HG03045 (cell line): ENCODE data around the gene CALR3.

ENCODE experiments used
- ATAC-seq: cut with Tn5 transposase; IDR thresholded peaks from one replicate; pipeline ENCODE4 v1.9.1; 2021; ENCODE audit warnings: mild to moderate bottlenecking, moderate library complexity; ENCODE audit not compliant: unreplicated experiment

Gene CALR3

DNA sequence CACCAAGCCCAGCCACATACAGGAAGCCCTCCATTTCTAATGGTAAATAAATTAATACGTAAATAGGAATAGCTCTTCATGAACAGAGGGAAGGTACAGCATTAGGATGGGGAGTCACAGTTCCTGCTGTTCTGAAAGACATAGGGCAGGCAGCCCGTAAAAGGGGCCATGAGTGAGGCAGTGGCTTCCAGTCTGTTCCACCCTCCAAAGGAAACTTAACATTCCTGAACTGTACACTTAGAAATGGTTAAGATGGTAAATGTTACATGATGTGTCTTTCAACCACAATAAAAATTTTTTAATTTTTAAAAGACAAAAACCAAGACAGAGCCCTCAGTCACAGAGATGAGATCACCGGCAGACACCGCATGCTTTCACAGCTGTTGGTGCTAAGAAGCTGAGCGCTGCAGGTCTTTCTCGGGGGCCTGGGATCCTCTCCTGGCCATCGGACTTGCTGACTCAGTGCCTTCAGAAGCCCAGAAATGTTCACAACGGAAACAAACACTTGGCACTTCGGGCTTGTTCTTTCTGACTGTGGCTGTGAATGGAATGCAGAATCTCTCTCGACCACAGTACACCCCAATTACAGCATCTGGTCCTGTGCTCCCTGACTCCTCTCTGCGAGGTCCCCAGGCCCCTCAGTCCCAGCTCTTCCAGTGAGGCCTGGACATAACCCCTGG is 60.6 kb downstream of the CALR3 start:
- ATAC-seq: no peak

DNA sequence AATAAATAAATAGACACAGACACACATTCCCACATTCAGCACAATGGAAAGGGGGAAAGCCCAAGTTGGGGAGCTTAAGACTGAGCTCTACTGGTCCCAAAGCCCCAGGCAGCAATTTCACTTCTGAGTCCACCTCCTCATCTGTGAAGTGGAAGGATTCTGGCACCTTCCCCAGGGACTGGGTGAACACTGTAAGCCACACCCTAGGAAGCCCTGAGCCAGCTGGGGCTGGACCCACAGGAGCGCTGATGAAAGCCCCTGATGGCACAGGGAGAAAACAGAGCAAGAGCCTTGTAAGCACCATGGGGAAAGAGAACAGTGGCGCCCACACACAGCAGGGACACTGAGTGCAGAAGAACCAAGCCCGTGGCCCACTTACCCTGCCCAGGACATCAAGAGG is 62.0 kb downstream of the CALR3 start:
- no peak for ATAC-seq

DNA sequence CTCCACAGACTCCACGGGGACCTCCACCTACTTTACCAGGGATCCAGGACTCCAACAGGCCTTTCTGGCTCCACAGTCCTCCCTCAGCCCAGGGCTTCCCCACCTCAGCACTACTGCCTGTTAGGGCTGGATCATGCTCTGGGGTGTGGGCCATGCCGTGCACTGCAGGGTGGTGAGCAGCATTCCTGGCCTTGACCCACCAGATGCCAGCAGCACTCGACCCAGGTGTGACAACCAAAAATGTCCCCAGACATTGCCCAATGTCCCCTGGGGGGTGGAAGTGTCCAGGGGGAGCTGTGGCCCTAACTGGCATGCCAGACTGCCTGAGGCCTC is 66.2 kb downstream of the CALR3 start:
- ATAC-seq: no peak

DNA sequence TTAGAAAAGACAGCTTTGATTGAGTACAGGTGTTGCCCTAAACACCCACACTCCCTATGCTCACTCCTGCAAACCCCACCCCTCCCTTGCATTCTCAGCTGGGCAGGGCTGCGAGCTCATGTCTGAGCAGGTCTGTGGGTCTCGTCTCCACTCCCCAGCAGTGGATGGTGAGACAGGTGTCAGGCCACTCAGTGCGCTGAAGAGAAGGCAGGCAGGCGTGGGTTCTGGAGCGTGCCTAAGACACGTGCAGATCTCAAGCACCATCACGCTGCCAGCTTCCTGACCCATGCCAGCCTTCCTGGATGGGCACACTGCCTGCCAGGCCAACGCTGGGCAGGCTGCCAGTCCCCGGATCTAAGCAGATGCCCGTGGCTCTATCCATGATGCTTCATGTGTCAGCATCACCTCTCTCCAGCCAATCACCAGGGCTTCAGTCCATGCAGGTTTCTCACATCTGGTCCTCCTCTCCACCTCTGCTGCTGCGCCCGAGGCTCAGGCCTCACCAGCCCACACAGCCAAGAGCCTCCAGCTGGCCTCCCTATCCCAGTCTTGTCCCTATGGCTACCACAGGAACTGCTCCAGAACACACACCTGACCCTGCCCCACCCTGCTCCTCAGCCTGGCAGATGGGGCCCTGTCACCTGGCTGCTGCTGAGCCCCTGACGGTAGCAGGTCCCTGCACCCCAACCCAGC is 66.8 kb downstream of the CALR3 start:
- ATAC-seq: no peak
